Activated CD8-positive, alpha-beta memory T cell treated with anti-CD3 and anti-CD28 coated beads, Interleukin-2, amount 10 ng/mL, durations not matched to agents 7 days and 5 days (primary cell): ENCODE results near the gene PRAMEF14. TPM values are rescaled to one million over a fixed set of nuclear protein-coding genes. Genes with fewer than 3 reads are reported as not detected.
"Not testable (repeated sequence)": the region's sequence is repeated elsewhere in the genome, so short reads cannot be mapped to it uniquely, and the experiment has no call there.

Experiments used
- ATAC-seq: fragments of 150-1000 bp; cut with Tn5 transposase; one replicate; pipeline ENCODE4 v1.10.0; 2021; ENCODE audit warnings: moderate library complexity
- CTCF ChIA-PET: fragments of 350-600 bp; sonication (Branson Sonifier 250); formaldehyde crosslinking; loops from one replicate; lab custom pipeline; 2021; ENCODE audit warnings: antibody characterized with exemption; lab: Charles Lee
- DNase-seq: peaks from one replicate; pipeline ENCODE4 v3.0.0-alpha.2; 2020
- H3K27ac Mint-ChIP-seq: one replicate; pipeline ENCODE4 v1.8.0; 2021; ENCODE audit warnings: mild to moderate bottlenecking, mixed read lengths
- H3K27me3 Mint-ChIP-seq: one replicate; pipeline ENCODE4 v1.8.0; 2021; ENCODE audit warnings: mixed read lengths
- H3K36me3 Mint-ChIP-seq: one replicate; pipeline ENCODE4 v1.8.0; 2021; ENCODE audit warnings: mild to moderate bottlenecking, mixed read lengths
- H3K4me1 Mint-ChIP-seq: one replicate; pipeline ENCODE4 v1.8.0; 2021; ENCODE audit warnings: mixed read lengths
- H3K4me3 Mint-ChIP-seq: one replicate; pipeline ENCODE4 v1.8.0; 2021; ENCODE audit warnings: mild to moderate bottlenecking, moderate library complexity, mixed read lengths
- H3K9me3 Mint-ChIP-seq: one replicate; pipeline ENCODE4 v1.8.0; 2022; ENCODE audit warnings: low read depth, mixed read lengths
- total RNA-seq, 2 experiments: library from RNA; stranded (reverse); gene quantifications; one replicate each; pipeline ENCODE4 v1.2.3, GENCODE V29; 2021

PRAMEF14 gene
- total RNA-seq, 2 experiments from 2014 or later = not detected

- H3K27ac Mint-ChIP-seq, H3K27me3 Mint-ChIP-seq, H3K36me3 Mint-ChIP-seq, CTCF ChIA-PET, DNase-seq, H3K9me3 Mint-ChIP-seq, H3K4me3 Mint-ChIP-seq, ATAC-seq, H3K4me1 Mint-ChIP-seq: not testable (repeated sequence)
These were observed 4.4 kb downstream of the PRAMEF14 start for GRCh38 chr1:13342496-13342895.

GRCh38 chr1:13315281-13315680 lies 31.7 kb downstream of the PRAMEF14 start, which contains the start of gene PRAMEF15:
PRAMEF15 (plus strand) TSS chr1:13315581; CDS start chr1:13318408, 2,827 bp downstream.
- H3K9me3 Mint-ChIP-seq, H3K27me3 Mint-ChIP-seq, H3K4me3 Mint-ChIP-seq, DNase-seq, H3K27ac Mint-ChIP-seq, H3K4me1 Mint-ChIP-seq, CTCF ChIA-PET, H3K36me3 Mint-ChIP-seq, ATAC-seq: not testable (repeated sequence)

GRCh38 chr1:13303239-13303638 lies 43.7 kb downstream of the PRAMEF14 start, which contains the start of gene PRAMEF33:
PRAMEF33 (plus strand) TSS chr1:13303539; CDS start chr1:13305955, 2,416 bp downstream.
- DNase-seq, H3K4me1 Mint-ChIP-seq, CTCF ChIA-PET, H3K36me3 Mint-ChIP-seq, H3K27me3 Mint-ChIP-seq, H3K27ac Mint-ChIP-seq, ATAC-seq, H3K9me3 Mint-ChIP-seq, H3K4me3 Mint-ChIP-seq: not testable (repeated sequence)

GRCh38 chr1:13302197-13302596 lies 44.7 kb downstream of the PRAMEF14 start:
- H3K27ac Mint-ChIP-seq, H3K27me3 Mint-ChIP-seq, CTCF ChIA-PET, H3K9me3 Mint-ChIP-seq, H3K4me1 Mint-ChIP-seq, DNase-seq, H3K4me3 Mint-ChIP-seq, H3K36me3 Mint-ChIP-seq, ATAC-seq: not testable (repeated sequence)

GRCh38 chr1:13298699-13299098 lies 48.2 kb downstream of the PRAMEF14 start:
- H3K4me3 Mint-ChIP-seq, H3K27me3 Mint-ChIP-seq, ATAC-seq: not testable (repeated sequence)

GRCh38 chr1:13297216-13297931 lies 49.6 kb downstream of the PRAMEF14 start:
- CTCF ChIA-PET, H3K36me3 Mint-ChIP-seq, H3K4me3 Mint-ChIP-seq, H3K4me1 Mint-ChIP-seq, H3K27me3 Mint-ChIP-seq, H3K27ac Mint-ChIP-seq, ATAC-seq, DNase-seq, H3K9me3 Mint-ChIP-seq: not testable (repeated sequence)

More at GRCh38 chr1:13298699-13299098, 48.2 kb downstream of the PRAMEF14 start:
- H3K9me3 Mint-ChIP-seq, H3K27ac Mint-ChIP-seq, CTCF ChIA-PET, DNase-seq, H3K4me1 Mint-ChIP-seq, H3K36me3 Mint-ChIP-seq: not testable (repeated sequence)

Other genes starting within 250 kb of the PRAMEF14 start
- gene HNRNPCL2, start 230.3 kb downstream of the PRAMEF14 start, total RNA-seq = not detected
- not detected for gene PRAMEF26, start 191.1 kb downstream of the PRAMEF14 start, total RNA-seq
- gene HNRNPCL4, start 181.5 kb downstream of the PRAMEF14 start, total RNA-seq = not detected
- gene PRAMEF9, start 175.3 kb downstream of the PRAMEF14 start, total RNA-seq = not detected
- gene PRAMEF13, start 145.7 kb downstream of the PRAMEF14 start, total RNA-seq = not detected
- not detected for gene PRAMEF18, start 121.0 kb downstream of the PRAMEF14 start, total RNA-seq
- not detected for gene PRAMEF5, start 92.9 kb downstream of the PRAMEF14 start, total RNA-seq
- gene PRAMEF8, start 62.0 kb downstream of the PRAMEF14 start, total RNA-seq = not detected
- gene PRAMEF33, start 43.6 kb downstream of the PRAMEF14 start, total RNA-seq = not detected
- not detected for gene PRAMEF15, start 31.6 kb downstream of the PRAMEF14 start, total RNA-seq
- not detected for gene PRAMEF19, start 24.8 kb upstream of the PRAMEF14 start, total RNA-seq
- not detected for gene PRAMEF17, start 42.5 kb upstream of the PRAMEF14 start, total RNA-seq
- gene PRAMEF20, start 63.3 kb upstream of the PRAMEF14 start, total RNA-seq = not detected
- gene LRRC38, start 166.9 kb upstream of the PRAMEF14 start, total RNA-seq = not detected
- not detected for gene PDPN, start 236.7 kb upstream of the PRAMEF14 start, total RNA-seq